HEK293 (cell line): ENCODE data around the gene RPN1.

Experiments
- CTCF ChIA-PET: fragments of 350-600 bp; formaldehyde crosslinking; extraction: SDS; loops from one replicate; lab custom pipeline; 2021; ENCODE audit warnings: antibody characterized with exemption; lab: Yijun Ruan, JAX
- POLR2A ChIA-PET: fragments of 300-600 bp; formaldehyde crosslinking; extraction: SDS; loops from one replicate; lab custom pipeline; 2020; ENCODE audit warnings: antibody characterized with exemption, inconsistent platforms; lab: Yijun Ruan, JAX
- H3K27ac ChIP-seq: fragments of 200-500 bp; sonication (Bioruptor generic); 2 replicates; pipeline ENCODE4 v1.5.1; 2014; ENCODE audit warnings: low read depth, low read length, control low read depth, inconsistent platforms; ENCODE audit errors: extremely low read depth
- H3K36me3 ChIP-seq, 2 experiments: fragments of 200-500 bp in 1 of 2; sonication (Bioruptor generic) in 1 of 2; 1 replicate in 1 of 2; 2 replicates in 1 of 2; pipeline ENCODE4 v1.5.1; 2014 to 2017; ENCODE audit warnings: inconsistent platforms in 2 of 2, low read length in 2 of 2; ENCODE audit not compliant: control insufficient read depth in 2 of 2, insufficient read depth in 1 of 2
- H3K4me1 ChIP-seq: fragments of 200-500 bp; sonication (Bioruptor generic); 2 replicates; pipeline ENCODE4 v1.5.1; 2014; ENCODE audit warnings: mild to moderate bottlenecking, low read length, inconsistent platforms; ENCODE audit not compliant: control insufficient read depth, insufficient read depth
- H3K4me3 ChIP-seq: 2 replicates; pipeline ENCODE4 v1.5.1; 2011; ENCODE audit warnings: low read depth, mild to moderate bottlenecking, control low read depth, low read length, moderate library complexity
- H3K9me3 ChIP-seq: fragments of 200-500 bp; sonication (Bioruptor generic); 2 replicates; pipeline ENCODE4 v1.5.1; 2014; ENCODE audit warnings: low read depth, low read length, inconsistent platforms; ENCODE audit not compliant: control insufficient read depth, insufficient read depth
- EGR2 ChIP-seq: fragments of 450-650 bp; formaldehyde crosslinking; IDR thresholded peaks from 2 replicates; pipeline ENCODE4 v1.5.1; 2016; ENCODE audit warnings: low read depth, missing biosample characterization, missing genetic modification characterization
- HOXC10 ChIP-seq: sonication (generic); formaldehyde crosslinking; IDR thresholded peaks from 2 replicates; pipeline ENCODE4 v1.8.1; 2023; ENCODE audit warnings: mild to moderate bottlenecking, missing genetic modification reagents
- OVOL3 ChIP-seq: fragments of 450-650 bp; formaldehyde crosslinking; IDR thresholded peaks from 2 replicates; pipeline ENCODE4 v1.5.1; 2016; ENCODE audit warnings: missing biosample characterization, missing genetic modification characterization
- PRDM10 ChIP-seq: fragments of 450-650 bp; formaldehyde crosslinking; IDR thresholded peaks from 2 replicates; pipeline ENCODE4 v1.5.1; 2016; ENCODE audit warnings: missing biosample characterization, missing genetic modification characterization
- SALL2 ChIP-seq: fragments of 450-650 bp; formaldehyde crosslinking; IDR thresholded peaks from 2 replicates; pipeline ENCODE4 v1.5.0; 2017; ENCODE audit warnings: missing biosample characterization, mild to moderate bottlenecking, missing genetic modification characterization, borderline replicate concordance
- SCRT2 ChIP-seq: fragments of 450-650 bp; formaldehyde crosslinking; IDR thresholded peaks from 2 replicates; pipeline ENCODE4 v1.5.1; 2016; ENCODE audit warnings: missing biosample characterization, missing genetic modification characterization
- SP3 ChIP-seq: fragments of 450-650 bp; formaldehyde crosslinking; IDR thresholded peaks from 2 replicates; pipeline ENCODE4 v1.5.1; 2016; ENCODE audit warnings: missing biosample characterization, missing genetic modification characterization
- YY1 ChIP-seq: fragments of 450-650 bp; formaldehyde crosslinking; IDR thresholded peaks from 2 replicates; pipeline ENCODE4 v1.5.1; 2018; ENCODE audit warnings: missing biosample characterization, missing genetic modification characterization
- ZBTB6 ChIP-seq: fragments of 450-650 bp; formaldehyde crosslinking; IDR thresholded peaks from 2 replicates; pipeline ENCODE4 v1.5.1; 2017; ENCODE audit warnings: missing biosample characterization, missing genetic modification characterization
- ZNF138 ChIP-seq: fragments of 450-650 bp; formaldehyde crosslinking; IDR thresholded peaks from 2 replicates; pipeline ENCODE4 v1.5.1; 2016; ENCODE audit warnings: missing biosample characterization, missing genetic modification characterization, borderline replicate concordance
- ZNF155 ChIP-seq: fragments of 450-650 bp; formaldehyde crosslinking; IDR thresholded peaks from 2 replicates; pipeline ENCODE4 v1.5.1; 2016; ENCODE audit warnings: missing biosample characterization, missing genetic modification characterization
- ZNF202 ChIP-seq: fragments of 450-650 bp; formaldehyde crosslinking; IDR thresholded peaks from 2 replicates; pipeline ENCODE4 v1.5.1; 2016; ENCODE audit warnings: missing biosample characterization, missing genetic modification characterization, borderline replicate concordance
- ZNF223 ChIP-seq: fragments of 450-650 bp; formaldehyde crosslinking; IDR thresholded peaks from 2 replicates; pipeline ENCODE4 v1.5.1; 2016; ENCODE audit warnings: missing biosample characterization, missing genetic modification characterization
- ZNF23 ChIP-seq: fragments of 450-650 bp; formaldehyde crosslinking; IDR thresholded peaks from 2 replicates; pipeline ENCODE4 v1.5.1; 2016; ENCODE audit warnings: missing biosample characterization, missing genetic modification characterization, borderline replicate concordance
- ZNF239 ChIP-seq: fragments of 450-650 bp; formaldehyde crosslinking; IDR thresholded peaks from 2 replicates; pipeline ENCODE4 v1.5.1; 2016; ENCODE audit warnings: missing biosample characterization, missing genetic modification characterization
- ZNF626 ChIP-seq: fragments of 450-650 bp; sonication (Bioruptor Pico); formaldehyde crosslinking; IDR thresholded peaks from 2 replicates; pipeline ENCODE4 v1.5.1; 2018; ENCODE audit warnings: missing biosample characterization, missing genetic modification characterization, inconsistent platforms
- ZNF658 ChIP-seq: fragments of 450-650 bp; formaldehyde crosslinking; IDR thresholded peaks from 2 replicates; pipeline ENCODE4; 2016; ENCODE audit warnings: missing biosample characterization, missing genetic modification characterization
- ZNF768 ChIP-seq: fragments of 450-650 bp; formaldehyde crosslinking; IDR thresholded peaks from 2 replicates; pipeline ENCODE4 v1.5.1; 2018; ENCODE audit warnings: missing biosample characterization, mild to moderate bottlenecking, missing genetic modification characterization
- ZNF837 ChIP-seq: fragments of 450-650 bp; formaldehyde crosslinking; IDR thresholded peaks from 2 replicates; pipeline ENCODE4 v1.5.1; 2016; ENCODE audit warnings: missing biosample characterization, missing genetic modification characterization
- TF ChIP-seq, protein P1 (sequence below): fragments of 450-650 bp; formaldehyde crosslinking; IDR thresholded peaks from 2 replicates; pipeline ENCODE4 v1.5.1; 2016; ENCODE audit warnings: missing biosample characterization, missing genetic modification characterization
- TF ChIP-seq, protein P2 (sequence below): fragments of 450-650 bp; formaldehyde crosslinking; IDR thresholded peaks from 2 replicates; pipeline ENCODE4 v1.5.1; 2016; ENCODE audit warnings: missing biosample characterization, missing genetic modification characterization

Gene RPN1

DNA sequence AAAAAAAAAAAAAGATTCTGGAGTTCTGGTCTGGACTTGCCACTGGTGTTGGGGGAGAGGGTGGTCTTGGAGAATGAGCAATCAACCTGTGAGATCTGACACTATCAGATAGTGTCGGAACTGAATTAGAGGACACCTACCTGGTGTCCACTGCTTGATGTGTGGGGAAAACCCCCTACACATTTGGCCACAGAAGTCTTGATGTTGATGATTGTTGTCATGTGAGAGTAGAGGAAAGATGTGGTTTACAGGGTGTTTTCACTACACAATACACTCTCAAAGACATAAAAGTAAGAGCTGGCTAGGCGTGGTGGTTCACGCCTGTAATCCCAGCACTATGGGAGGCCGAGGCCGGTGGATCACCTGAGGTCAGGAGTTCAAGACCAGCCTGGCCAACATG is 38.4 kb upstream of the RPN1 start:
- POLR2A ChIA-PET = no interaction called here
- no peaks in the 10 kb centered on the region for H3K9me3 ChIP-seq
- TF ChIP-seq OVOL3 (tag by site-specific recombination) (no peak), PRDM10 (tag by site-specific recombination) (0 out of 2 replicates have a peak, but pooled peaks have one; percentile 24)
- CTCF ChIA-PET = interaction anchor here (1.9 kb wide), 1 partner anchor 8 kb away, joined by 13 read pairs; no protein-coding TSS in a partner anchor
- H3K4me1 ChIP-seq = no peaks in the 10 kb centered on the region
- no peak overlapping the region for H3K27ac ChIP-seq
- H3K4me3 ChIP-seq = no peak overlapping the region
- H3K36me3 ChIP-seq = no peaks in the 10 kb centered on the region

GRCh38 chr3:128686465-128686864 is 35.8 kb upstream of the RPN1 start:
- H3K4me3 ChIP-seq = no peak overlapping the region
- no peak overlapping the region for H3K27ac ChIP-seq
- H3K9me3 ChIP-seq = no peaks in the 10 kb centered on the region
- H3K36me3 ChIP-seq = no peaks in the 10 kb centered on the region
- TF ChIP-seq ZNF223 (tag by site-specific recombination) (no peak), ZNF626 (tag by site-specific recombination) (no peak), SCRT2 (tag by site-specific recombination) (no peak), ZNF768 (tag by site-specific recombination) (no peak), SP3 (no peak), HOXC10 (CRISPR knock-in tag) (no peak)
- TF ChIP-seq, protein P1, sequence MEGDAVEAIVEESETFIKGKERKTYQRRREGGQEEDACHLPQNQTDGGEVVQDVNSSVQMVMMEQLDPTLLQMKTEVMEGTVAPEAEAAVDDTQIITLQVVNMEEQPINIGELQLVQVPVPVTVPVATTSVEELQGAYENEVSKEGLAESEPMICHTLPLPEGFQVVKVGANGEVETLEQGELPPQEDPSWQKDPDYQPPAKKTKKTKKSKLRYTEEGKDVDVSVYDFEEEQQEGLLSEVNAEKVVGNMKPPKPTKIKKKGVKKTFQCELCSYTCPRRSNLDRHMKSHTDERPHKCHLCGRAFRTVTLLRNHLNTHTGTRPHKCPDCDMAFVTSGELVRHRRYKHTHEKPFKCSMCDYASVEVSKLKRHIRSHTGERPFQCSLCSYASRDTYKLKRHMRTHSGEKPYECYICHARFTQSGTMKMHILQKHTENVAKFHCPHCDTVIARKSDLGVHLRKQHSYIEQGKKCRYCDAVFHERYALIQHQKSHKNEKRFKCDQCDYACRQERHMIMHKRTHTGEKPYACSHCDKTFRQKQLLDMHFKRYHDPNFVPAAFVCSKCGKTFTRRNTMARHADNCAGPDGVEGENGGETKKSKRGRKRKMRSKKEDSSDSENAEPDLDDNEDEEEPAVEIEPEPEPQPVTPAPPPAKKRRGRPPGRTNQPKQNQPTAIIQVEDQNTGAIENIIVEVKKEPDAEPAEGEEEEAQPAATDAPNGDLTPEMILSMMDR (tag by site-specific recombination) = no peak
- H3K4me1 ChIP-seq = no peaks in the 10 kb centered on the region
- POLR2A ChIA-PET = no interaction called here
- CTCF ChIA-PET = no interaction called here

- no peaks in the 10 kb centered on the region for H3K4me1 ChIP-seq
- no peaks in the 10 kb centered on the region for H3K9me3 ChIP-seq
- POLR2A ChIA-PET = no interaction called here
- CTCF ChIA-PET = interaction anchor here (1.4 kb wide), 1 partner anchor 110 kb away, joined by 6 read pairs; no protein-coding TSS in a partner anchor
- TF ChIP-seq ZNF202 (tag by site-specific recombination) = no peak
- TF ChIP-seq ZNF837 (tag by site-specific recombination) = no peak
- no peak for TF ChIP-seq EGR2
- no peak for TF ChIP-seq ZBTB6 (tag by site-specific recombination)
- no peak for TF ChIP-seq ZNF658
- TF ChIP-seq, protein P2, sequence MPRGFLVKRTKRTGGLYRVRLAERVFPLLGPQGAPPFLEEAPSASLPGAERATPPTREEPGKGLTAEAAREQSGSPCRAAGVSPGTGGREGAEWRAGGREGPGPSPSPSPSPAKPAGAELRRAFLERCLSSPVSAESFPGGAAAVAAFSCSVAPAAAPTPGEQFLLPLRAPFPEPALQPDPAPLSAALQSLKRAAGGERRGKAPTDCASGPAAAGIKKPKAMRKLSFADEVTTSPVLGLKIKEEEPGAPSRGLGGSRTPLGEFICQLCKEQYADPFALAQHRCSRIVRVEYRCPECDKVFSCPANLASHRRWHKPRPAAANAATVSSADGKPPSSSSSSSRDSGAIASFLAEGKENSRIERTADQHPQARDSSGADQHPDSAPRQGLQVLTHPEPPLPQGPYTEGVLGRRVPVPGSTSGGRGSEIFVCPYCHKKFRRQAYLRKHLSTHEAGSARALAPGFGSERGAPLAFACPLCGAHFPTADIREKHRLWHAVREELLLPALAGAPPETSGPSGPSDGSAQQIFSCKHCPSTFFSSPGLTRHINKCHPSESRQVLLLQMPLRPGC (tag by site-specific recombination) = no peak
- TF ChIP-seq SALL2 (tag by site-specific recombination) = no peak
- TF ChIP-seq ZNF155 (tag by site-specific recombination) = no peak
- TF ChIP-seq YY1 (tag by site-specific recombination) = no peak
- no peak for TF ChIP-seq ZNF23 (tag by site-specific recombination)
- no peak for TF ChIP-seq ZNF138
- TF ChIP-seq ZNF239 (tag by site-specific recombination) = no peak
- H3K27ac ChIP-seq = no peak overlapping the region
- no peak overlapping the region for H3K4me3 ChIP-seq
- H3K36me3 ChIP-seq = no peaks in the 10 kb centered on the region
Measured at GRCh38 chr3:128684986-128685726, 34.5 kb upstream of the RPN1 start.
